WI38 (cell line): Measurements from ENCODE around the gene MAP2.

Experiments
- H3K4me3 ChIP-seq: 2 replicates; pipeline ENCODE4 v1.5.1; 2011; ENCODE audit warnings: low read depth, mild to moderate bottlenecking, control low read depth, low read length
- CTCF ChIP-seq: IDR thresholded peaks from 2 replicates; pipeline ENCODE4 v1.5.1; 2012; ENCODE audit warnings: low read depth, mild to moderate bottlenecking, control low read depth, low read length

The MAP2 gene

GRCh38 chr2:209671020-209671680 is 247.3 kb downstream of the MAP2 start:
- H3K4me3 ChIP-seq: no peak overlapping the region
- TF ChIP-seq CTCF: no peak

GRCh38 chr2:209673811-209674210 is 250.0 kb downstream of the MAP2 start:
- TF ChIP-seq CTCF: no peak
- no peak overlapping the region for H3K4me3 ChIP-seq

- no peak overlapping the region for H3K4me3 ChIP-seq
- no peak for TF ChIP-seq CTCF
Measured at GRCh38 chr2:209680596-209680995, 256.7 kb downstream of the MAP2 start.

- no peak overlapping the region for H3K4me3 ChIP-seq
- no peak for TF ChIP-seq CTCF
Measured at GRCh38 chr2:209681201-209681735, 257.4 kb downstream of the MAP2 start.

DNA sequence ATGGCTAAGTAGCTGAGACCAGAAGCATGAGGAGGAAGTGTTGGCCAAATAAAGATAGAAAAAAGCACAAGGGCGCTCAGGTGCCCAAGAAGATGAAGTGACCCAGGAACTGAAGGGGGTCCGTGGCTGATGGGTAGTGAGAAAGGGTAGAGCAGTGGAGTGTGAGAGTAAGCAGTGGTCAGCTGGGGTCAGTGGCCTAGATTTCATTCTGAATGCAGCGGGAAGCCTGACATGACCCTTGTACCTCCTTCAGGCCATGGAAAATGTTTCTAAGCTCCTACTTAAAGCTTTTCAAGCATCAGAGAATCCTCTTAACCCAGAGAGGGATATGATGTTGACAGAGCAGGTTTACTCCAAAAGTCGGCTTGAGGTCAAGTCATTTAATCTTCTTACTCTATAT is 258.8 kb downstream of the MAP2 start:
- no peak overlapping the region for H3K4me3 ChIP-seq

DNA sequence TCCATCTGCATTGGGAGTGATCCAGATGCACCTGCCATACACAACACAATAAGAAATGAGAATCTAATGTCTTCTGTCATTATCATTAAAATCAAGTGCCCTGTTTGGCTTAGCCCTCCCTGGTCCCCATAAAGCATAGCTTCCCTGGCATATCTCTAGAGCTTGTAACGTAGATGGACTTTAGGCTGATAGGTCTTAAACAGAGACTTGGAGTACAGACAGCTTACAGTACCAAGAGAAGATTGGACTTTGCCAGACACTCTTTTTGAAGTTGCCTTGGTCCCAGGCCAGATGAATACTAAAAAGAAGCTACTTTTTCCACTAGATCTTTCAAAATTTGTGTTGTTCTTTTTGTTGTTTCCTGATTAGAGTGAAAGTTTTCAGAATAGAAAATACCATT is 261.5 kb downstream of the MAP2 start:
- H3K4me3 ChIP-seq: no peak overlapping the region
- TF ChIP-seq CTCF: no peak

More for the DNA sequence above, 258.8 kb downstream of the MAP2 start:
- no peak for TF ChIP-seq CTCF

GRCh38 chr2:209685963-209686362 is 262.1 kb downstream of the MAP2 start:
- TF ChIP-seq CTCF: no peak

More at GRCh38 chr2:209685963-209686362, 262.1 kb downstream of the MAP2 start:
- H3K4me3 ChIP-seq: no peak overlapping the region
